Measurements from ENCODE around the gene SETBP1.

SETBP1 gene

DNA sequence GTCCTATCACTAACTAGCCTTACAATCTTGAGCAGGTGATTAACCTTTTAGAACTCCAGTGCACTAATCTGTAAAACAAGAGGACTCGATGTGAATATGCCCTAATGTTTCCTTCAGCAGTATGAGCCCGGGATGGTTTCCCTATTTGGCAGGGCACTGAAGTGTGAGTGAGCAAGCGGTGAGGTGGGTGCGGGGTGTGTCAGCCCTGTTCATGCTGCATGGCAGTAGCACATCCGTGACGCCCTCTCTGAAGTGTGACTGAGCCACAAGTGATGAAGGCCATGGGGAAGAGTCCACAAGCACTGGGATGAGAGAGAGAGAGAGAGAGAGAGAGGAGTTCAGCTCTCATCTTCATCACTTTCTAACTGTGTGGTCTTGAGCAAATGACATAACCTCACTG, 168.7 kb downstream of the SETBP1 start:
- DNase-seq = no peak

DNA sequence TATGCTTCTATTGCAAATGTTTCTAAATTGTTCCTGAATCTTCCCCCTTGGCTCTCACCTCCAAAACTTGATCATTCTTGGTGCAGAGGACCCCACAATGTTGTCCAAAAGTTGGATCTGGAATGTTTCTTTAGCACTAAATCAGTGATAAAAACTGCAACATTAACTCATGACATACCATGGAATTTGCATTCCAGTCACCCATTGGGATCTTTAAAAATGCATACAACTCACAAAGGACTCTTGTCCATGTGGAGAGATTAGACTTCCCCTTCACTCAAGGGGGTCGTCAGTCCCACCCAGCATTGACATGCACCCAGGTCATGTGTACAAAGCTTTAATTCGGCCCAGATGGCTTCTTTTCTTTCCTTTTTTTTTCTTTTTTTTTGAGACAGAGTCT, 169.3 kb downstream of the SETBP1 start:
- no peak for DNase-seq

DNA sequence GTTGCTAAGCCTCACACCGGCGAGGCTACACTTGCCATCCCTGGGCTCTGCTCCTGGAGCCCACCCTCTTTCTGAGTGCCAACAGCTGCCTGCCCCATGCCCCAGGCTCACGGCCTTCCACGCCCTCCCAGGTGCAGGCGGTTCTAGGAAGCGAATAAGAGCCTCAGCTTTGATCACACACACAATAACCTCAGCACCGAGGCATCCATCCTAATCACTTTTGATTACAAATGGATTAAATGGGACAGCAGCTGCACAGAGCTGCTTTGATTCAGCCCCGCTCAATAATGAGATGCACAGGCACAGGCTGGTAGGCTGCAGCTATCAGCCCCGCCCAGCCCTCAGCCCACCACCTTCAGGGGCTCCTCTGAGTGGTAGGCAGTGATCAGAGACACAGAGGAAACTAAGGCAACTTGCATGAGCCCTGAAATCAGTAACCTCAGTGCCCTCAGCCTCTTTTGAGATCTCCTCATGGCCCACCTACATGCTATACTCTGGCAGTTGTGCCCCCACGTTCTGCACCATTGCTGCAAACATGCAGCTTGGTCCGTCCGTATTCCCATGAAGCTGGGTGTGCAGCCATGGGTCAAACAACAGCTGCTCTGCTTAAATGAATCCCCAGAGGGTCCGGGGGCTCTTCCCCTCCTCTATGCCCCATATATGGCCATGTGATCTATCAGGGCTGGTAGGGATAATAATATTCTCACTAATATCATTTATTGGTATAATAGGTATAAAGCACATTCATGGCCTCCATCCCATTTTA, 171.4 kb downstream of the SETBP1 start:
- DNase-seq = no peak

DNA sequence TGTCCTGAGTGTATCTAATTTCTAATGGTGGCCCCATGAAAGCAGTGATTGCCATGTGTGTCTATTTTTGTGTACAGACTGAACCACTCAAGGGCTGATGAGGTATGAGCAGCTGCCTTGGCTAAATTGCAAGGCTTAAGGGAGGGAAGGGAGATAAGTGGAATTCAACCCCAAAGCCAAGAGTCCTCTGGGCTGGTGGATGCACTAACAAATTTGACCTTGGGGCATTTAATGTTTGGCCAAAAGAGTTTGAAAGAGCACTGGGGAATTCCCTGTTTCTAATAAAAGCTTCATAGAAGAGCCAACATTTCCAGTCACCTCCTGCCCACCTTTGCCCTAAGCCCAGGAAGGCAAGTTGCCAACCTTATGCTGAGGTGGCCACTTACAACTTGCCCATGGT, 172.1 kb downstream of the SETBP1 start:
- no peak for DNase-seq

DNA sequence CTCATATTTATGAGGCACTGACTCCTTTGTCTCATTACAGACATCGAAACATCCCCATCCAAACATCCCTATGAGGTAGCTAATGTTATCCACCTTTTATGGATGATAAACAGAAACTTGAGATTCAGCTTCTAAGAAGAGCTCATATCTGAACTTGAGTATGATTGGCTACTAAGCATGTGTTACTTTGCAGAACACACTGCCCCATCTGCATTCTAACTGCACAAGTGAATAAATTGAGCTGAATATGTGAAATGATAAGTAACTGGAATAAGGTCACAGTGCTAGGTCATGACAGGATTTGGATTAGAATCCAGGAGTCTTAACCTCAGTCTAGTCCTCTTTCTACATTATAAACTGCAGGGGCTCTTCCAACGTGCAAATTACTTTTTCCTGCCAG, 172.7 kb downstream of the SETBP1 start:
- no peak for DNase-seq

DNA sequence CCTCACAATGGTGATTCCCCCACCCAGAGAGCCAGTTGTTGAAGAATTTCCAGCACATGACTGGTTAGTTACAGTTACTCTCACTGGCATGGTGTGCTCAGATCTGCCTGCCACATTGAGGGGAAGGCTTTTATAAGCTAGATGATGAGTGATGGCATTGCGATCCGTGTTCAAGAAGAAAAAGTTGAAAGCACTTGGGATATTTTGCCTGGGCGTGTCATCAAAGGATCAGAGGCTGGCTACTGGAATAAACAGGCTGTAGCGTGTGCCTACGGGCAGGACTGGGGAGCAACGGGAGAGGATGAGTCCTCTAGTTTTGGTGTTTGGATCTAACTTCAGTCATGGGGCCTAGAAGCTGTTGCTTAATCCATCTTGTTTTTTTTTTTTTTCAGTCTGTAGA, 175.0 kb downstream of the SETBP1 start:
- DNase-seq = no peak

DNA sequence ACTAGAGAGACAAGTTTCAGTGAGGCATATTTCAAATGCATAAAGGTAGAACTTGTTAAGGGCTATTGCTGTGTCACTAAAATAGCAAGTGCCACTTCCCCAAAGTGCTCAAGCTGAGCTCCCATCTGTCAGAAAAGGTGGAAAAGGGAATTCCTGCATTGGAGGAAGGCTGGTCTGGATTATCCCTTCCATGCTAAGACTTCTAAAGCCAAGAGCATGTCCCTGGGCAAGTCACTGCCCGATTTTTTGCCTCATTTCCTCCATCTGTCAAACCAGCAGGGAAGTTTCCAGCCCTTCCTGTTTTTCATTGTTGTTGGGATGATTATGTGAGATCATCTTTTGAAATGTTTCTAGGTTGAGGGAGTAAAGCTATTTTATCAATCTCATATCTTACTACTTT, 175.5 kb downstream of the SETBP1 start:
- peak in 1 of 2 experiments; percentile 16 for DNase-seq

DNA sequence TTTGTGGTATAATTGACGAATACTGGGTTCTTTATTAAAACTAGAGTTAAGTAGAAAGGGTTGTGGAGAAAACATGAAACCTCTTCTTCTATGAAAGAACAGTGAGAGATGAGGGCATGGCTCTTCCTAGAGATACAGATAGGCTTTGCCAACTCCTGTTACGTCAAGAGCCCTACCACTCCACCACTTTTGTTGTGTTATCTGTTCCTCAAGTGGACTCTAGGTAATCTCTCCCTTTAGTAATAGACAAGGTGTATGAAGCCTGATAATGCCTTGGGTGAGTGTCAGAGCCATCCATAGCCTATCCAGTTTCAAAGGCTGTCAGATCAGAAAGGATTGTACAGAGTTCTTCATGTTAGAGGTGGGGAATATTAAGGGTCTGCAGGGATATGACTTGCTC, 176.4 kb downstream of the SETBP1 start:
- no peak for DNase-seq

DNA sequence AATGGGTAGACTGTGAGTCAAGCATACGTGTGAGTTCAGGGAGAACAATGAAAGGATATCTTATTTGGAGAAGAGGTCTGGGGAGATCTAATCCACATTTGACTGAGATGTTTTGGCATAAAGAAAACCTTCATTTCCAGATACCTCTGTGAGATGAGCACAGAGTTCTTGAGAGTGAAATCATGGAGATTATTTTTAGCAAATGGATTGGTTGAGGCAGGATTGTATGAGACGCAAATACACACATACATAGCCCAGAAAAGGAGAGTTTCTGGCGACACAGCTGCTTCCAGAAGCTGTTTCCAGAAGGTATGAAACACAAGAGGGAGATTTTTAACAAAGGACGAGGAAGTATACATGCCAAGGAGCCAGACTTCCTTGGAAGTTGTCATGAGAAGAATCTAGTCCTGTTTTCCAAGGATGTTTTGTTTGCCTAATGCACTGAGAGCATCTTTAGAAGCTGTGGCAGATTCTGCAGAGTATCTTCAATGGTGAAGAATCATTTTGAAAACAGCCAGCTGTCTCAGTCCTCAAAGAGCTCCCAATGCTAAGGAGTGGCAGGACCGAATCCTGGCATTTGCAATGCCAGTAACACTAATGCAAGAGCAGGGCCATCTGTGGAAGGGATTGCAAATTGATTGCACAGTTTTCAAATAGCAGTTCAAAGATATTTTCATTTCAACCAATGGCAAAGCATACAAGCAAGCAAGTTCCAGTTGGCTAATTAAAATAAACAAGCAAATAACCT, 177.2 kb downstream of the SETBP1 start:
- no peak for DNase-seq

DNA sequence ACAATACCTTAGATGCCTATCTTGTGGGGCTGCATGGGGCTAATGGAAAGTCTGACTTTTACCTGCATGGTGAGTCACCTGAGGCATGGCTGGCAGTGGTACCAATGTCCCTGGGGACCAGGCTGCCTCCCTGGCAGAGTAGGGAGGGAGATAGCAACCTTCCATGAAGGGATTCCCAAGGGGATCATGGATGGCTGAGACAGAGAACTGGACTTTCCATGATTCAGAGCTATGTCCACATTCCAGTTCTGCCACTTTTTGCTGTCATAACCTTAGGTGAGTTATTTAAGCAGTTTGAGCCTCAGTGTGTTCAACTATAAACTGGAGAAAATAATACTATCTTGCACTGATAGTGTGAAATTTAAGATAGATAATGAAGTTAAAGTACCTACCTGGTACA, 178.6 kb downstream of the SETBP1 start:
- no peak for DNase-seq

DNA sequence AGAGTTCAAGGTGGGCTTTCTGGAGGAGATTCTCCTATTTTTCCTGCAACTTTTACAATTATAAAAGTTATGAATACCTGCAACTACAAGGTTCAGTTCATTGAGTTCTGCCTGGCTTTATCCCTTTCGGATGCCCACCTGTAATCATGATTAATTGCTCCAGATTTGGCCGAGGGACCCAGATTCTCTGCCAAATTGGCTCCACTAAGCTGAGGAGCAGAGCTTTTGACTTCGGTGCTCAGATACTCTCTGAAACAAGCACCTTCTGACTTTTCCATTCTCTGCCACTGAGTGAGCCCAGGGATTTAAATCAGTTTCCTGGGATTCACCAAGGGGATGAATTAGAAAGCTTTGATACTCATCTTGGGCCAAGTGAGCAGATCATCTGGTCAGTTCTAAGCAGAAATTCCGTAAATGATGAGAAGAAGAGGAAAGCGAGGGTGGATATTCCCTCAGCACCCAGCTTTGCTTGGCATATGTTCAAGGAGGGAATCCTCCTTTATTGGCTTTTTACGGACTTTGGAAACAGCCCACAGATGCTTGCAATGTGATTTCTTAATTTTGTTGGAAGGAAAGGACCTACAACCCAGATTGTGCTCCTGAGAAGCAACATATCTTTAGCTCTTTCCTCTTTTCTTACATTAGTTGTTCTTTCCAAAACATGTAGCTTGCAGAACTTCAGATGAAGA, 179.2 kb downstream of the SETBP1 start:
- DNase-seq = no peak

DNA sequence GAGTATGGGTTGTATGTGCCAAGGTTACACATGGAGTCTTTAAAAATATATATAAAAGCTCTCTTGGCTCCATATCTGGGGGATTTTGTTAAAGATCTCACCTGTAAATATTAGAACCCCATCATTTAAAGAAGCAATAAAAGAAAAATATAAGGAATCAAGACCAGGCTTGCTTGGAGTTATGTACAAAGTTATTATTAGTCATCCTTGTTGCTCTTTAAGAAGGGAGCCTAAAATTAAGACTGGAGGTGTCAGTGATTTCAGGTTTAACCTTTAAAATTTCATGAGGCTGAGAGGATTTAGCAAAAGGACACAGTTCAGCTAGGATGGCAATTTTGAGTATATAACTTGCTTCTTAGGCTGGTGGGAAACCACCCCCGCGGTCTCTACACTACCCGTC, 181.4 kb downstream of the SETBP1 start:
- no peak for DNase-seq

DNA sequence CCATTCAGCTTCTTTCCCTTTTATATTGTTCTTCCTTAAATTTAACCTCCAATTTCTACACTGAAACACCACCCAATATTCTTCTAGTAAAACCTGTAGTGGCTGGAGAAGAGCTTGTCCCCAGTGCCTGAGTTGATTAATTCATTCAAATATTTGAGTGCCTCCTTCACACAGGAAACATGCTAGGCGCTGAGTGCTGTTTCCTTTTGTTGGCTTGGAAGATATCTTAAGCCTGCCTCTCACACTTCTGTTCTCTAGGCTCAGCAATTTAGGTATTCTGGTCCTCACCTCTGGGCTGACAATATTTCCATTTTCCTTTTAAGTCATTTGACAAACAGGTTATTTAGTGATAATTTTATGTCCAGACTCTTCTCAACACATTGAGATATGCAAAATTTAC, 185.4 kb downstream of the SETBP1 start:
- no peak for DNase-seq

DNA sequence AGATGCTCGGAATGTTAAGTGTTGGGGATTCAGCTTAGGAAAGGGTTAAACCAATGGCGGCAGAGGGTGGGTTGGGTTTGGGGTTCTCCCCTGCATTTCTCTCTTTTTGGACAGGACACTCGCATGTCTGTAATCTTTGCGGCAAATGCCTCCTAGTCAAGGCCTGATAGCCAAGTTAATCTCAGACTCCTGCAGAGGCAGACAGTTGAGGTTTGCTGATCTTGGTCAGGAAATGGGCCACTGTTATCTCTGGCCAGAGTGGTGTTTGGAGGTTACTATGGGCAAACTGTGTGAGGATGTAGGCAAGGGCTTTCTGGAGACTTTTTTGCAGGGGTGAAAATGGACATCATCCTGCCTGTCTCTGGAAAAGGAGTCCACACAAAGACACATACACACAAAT, 188.8 kb downstream of the SETBP1 start:
- no peak for DNase-seq

DNA sequence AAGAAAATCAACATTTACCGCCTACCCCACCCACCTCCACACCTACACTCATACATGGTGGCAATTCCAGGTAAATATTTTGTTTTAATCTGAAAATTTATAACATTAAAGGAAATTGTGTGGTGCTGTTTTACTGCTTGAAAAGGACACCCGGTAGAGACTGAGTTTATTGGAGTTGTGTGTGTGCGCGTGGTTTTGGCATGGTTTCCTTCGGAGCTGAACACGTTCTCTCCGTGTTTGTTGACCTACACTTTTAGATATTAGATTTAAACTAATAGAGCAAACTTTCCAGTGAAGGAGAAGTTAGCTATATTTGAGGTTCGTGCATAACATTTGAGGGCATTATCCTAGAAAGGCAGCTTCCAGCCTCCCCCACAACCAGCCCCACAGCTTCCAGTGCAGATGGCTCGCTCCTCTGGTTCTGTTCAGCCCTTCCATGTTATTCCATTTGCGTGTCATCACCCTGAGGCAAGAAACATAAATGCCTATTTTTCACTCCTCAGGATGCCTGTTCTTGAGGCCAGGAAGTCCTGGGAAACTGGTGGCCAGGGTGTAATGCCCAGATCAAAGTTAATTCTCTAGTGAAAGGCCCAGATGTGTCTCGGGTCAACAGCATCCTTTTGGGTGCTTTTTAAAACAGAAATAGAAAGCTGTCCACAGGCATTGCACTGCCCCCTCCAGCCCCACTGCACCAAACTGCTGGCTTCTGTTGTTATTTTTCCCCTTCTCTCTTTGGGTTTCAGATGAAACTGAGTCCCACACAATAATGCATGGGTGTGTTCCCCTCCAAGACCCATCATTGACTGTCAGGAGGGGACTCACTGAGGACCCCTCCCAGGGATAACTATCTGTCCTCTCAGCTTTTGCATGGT, 190.2 kb downstream of the SETBP1 start:
- DNase-seq = no peak

DNA sequence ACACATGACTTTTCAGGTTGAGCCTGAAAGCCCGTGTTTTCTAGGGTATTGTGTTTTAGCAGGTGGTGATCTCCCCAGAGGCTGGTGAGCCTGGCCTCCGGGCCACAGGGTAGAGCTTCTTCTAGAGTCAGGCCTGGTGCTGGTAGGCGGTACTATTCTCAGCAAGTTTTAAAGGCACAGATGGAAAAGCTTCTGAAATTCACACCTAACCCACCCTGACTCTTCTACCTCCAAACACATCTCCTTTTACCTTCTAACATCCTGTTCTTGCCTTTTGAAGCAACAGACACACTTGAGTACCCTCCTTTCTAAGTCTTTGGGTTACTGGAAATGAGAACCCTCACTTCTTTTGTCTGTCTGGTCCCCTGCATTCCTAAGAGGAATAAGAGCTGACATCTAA, 191.1 kb downstream of the SETBP1 start:
- DNase-seq = no peak

DNA sequence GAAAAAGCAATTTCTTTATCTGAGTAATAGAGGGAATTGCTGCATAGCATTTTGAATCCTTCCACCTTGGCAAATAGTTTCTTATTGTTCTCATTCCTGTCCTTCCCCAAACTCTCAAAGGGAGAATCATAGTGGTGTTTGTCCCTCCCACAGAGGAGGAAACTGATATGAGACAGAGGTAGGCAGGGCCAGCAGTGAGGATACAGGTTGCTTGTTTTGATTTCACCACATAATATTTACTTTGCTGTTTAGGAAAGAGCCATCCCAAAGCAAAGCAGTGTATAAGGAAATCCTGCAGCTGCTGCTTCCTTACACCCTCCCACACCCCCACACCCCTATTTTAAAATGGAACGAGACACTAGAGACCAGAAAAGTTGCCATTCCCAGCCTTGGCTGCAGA, 195.3 kb downstream of the SETBP1 start:
- no peak for DNase-seq

DNA sequence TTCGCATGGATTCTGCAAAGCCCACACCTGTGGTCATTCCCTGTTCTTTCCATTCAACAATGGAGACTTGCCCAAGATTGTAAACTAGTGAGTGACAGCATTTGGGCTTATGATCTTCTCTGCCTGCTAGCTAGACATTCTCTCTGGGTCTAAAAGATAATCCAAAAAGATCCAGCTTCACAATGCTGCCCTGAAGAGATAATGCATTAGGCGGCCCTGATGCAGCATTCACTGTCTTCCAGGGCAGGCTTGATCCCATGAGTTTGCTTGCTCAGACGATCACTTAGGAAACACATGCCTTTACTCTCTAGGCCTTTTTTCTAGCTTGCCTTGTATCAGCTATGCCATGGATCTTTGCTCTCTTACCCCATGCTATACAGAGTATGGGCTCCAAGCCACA, 196.1 kb downstream of the SETBP1 start:
- no peak for DNase-seq

DNA sequence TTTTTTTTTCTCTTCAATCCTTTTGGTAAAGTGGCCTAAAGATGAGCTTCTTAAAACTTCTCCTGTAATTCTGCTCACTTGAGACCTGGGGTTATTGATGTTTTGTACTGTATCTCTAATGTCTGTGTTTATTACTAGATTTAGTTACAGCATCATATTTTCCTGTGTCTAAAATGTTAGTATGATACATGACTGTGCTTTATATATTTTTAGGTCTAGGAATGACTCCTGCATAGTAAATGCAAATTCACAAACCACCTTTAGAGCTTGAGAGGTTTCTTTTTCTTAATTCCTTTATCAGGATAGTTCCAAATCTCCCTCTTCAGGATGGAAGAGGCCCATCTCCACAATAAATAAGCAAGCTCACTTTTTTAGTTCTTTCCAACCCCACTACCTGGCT, 197.6 kb downstream of the SETBP1 start:
- no peak for DNase-seq

DNA sequence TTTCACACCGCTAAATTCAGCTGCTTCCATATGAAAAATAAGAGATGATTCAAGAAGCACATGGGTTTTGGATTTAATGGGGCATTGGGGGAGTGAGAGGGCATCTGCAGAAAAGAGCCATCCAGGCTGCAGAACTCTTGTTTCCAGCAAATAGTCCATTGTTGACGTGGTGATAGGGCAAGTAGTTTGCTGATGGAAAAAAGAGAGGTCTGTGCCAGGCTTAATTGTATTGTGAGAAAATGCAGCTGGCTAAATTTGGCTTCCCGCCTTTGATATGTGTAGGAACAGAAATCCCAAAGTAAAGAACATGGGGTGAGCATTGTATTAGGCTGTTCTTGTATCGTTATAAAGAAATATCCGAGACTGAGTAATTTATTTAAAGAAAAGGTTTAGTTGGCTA, 199.5 kb downstream of the SETBP1 start:
- no peak for DNase-seq

DNA sequence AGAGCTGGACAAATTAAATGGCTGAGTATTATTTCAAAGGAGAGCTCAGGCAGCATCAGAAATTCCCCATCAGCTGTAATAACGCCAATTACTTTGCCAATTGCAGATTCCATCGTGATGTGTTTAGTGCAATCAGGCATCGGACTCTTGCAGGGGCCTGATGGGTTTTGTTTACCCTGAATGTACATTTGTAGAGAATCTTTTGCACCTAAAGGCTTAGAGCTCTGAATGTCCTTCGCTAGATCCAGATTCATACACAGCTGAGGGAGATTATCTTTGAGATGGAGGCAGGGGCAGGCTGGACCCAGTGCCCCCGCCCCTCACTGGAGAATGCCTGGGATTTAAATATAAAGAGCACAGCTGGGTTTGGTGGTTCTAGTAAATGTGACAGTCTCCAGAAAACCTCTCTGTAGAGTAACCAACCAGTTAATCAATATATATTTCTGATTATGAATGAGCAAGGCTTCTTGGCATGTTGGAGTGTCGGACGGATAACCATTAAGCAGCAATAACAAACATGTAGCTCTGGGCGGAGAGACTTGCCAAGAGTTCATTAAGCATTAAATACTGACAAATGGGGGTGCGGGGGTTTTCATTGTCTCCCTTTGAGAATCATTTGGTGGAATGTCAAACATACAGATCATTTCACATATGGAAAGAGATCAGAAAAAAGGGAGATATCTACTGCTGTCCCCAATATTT, 200.9 kb downstream of the SETBP1 start:
- DNase-seq = no peak

DNA sequence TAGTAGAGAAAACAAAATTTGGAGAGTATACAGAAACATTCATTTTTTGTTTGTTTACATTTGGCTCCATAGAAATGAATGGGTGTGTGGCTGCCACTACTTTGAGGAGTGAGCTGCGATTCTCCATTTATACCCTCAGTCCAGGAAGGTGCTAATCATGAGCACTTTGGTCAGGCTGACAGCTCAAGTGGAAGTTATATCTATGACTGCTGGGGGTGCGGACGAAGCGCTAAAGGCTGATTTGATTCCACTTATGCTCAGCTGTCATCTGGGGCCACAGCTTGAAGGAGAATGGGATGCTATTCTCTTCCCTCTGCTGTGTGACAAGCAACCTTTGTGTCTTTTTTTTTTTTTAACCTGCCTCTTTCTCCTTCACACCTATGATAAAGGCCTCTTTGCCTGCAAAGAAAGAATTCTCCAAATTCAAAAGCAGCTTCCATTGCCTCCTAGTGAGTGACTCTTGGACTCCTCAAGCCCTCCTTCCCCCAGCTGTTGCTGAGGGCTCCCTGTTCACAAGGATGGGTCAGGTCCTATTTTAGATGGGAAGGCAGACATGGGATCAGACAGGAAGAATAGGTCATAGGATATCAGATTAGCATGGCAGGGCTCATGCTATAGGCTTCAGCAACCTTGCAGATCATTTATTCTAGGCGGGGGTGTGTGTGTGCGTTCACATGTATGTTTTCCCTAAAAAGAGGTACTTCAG, 201.6 kb downstream of the SETBP1 start:
- no peak for DNase-seq

All from Kasumi-1 (cell line).